Bone marrow (tissue), 2 donors: ENCODE data around the gene SMC1B.
"Not testable (repeated sequence)": the region's sequence is repeated elsewhere in the genome, so short reads cannot be mapped to it uniquely, and the experiment has no call there.

Source experiments
- DNase-seq, 2 donors: peaks; one replicate each; lab custom pipeline; 2025; lab: John Stamatoyannopoulos, UW

The SMC1B gene

GRCh38 chr22:45341498-45341897, 71.9 kb downstream of the SMC1B start:
- peak in 1 of 2 donors; percentile 37 for DNase-seq

GRCh38 chr22:45340323-45340722, 73.1 kb downstream of the SMC1B start:
- no peak for DNase-seq

GRCh38 chr22:45338795-45339194, 74.6 kb downstream of the SMC1B start:
- DNase-seq: no peak

- no peak for DNase-seq
Observed at GRCh38 chr22:45337536-45337935, 75.9 kb downstream of the SMC1B start.

GRCh38 chr22:45336971-45337431, 76.4 kb downstream of the SMC1B start:
- peak in 1 of 2 donors; percentile 76 for DNase-seq

GRCh38 chr22:45335854-45336522, 77.4 kb downstream of the SMC1B start:
- DNase-seq: no peak

GRCh38 chr22:45335021-45335818, 78.2 kb downstream of the SMC1B start:
- no peak for DNase-seq

- no peak for DNase-seq
Observed at GRCh38 chr22:45334528-45334927, 78.9 kb downstream of the SMC1B start.

- DNase-seq: no peak
Observed at GRCh38 chr22:45334068-45334467, 79.3 kb downstream of the SMC1B start.

GRCh38 chr22:45332001-45332400, 81.4 kb downstream of the SMC1B start:
- no peak for DNase-seq

- DNase-seq: no peak
Observed at GRCh38 chr22:45331486-45331885, 81.9 kb downstream of the SMC1B start.

GRCh38 chr22:45330548-45330947, 82.9 kb downstream of the SMC1B start:
- no peak for DNase-seq

- DNase-seq: no peak
Observed at GRCh38 chr22:45329530-45329936, 83.9 kb downstream of the SMC1B start.

- no peak for DNase-seq
Observed at GRCh38 chr22:45328822-45329529, 84.4 kb downstream of the SMC1B start.

GRCh38 chr22:45328261-45328660, 85.1 kb downstream of the SMC1B start:
- DNase-seq: not testable (repeated sequence)

GRCh38 chr22:45324311-45324711, 89.1 kb downstream of the SMC1B start:
- DNase-seq: no peak

GRCh38 chr22:45323695-45324094, 89.7 kb downstream of the SMC1B start:
- no peak for DNase-seq

- no peak for DNase-seq
Observed at GRCh38 chr22:45322873-45323525, 90.4 kb downstream of the SMC1B start.

GRCh38 chr22:45321827-45322226, 91.6 kb downstream of the SMC1B start:
- DNase-seq: no peak

- DNase-seq: no peak
Observed at GRCh38 chr22:45320357-45320976, 92.9 kb downstream of the SMC1B start.

- no peak for DNase-seq
Observed at GRCh38 chr22:45319324-45319685, 94.1 kb downstream of the SMC1B start.
